ENCODE results near the gene NPPC. TPM values are rescaled to one million over a fixed set of nuclear protein-coding genes. Genes with fewer than 3 reads are reported as not detected.

The NPPC gene
- polyA plus RNA-seq, 1 donor from 2014 or later: 2.7 TPM

GRCh38 chr2:231917280-231918066 lies 8.7 kb downstream of the NPPC start:
- H4K20me1 ChIP-seq (ENCODE audit: insufficient read depth): no peaks in the 10 kb centered on the region
- no peaks in the 10 kb centered on the region for H3K9me2 ChIP-seq (ENCODE audit: insufficient read depth, low read length)
- no peak for TF ChIP-seq MXI1 (conservative IDR thresholded peaks at IDR 0.05; ENCODE audit: poor library complexity, severe bottlenecking)
- no peak for TF ChIP-seq EZH2 (IDR thresholded peaks at IDR 0.05; ENCODE audit: borderline replicate concordance, insufficient read depth, low read length, poor library complexity, severe bottlenecking)
- no peak for TF ChIP-seq EP300 (conservative IDR thresholded peaks at IDR 0.05; ENCODE audit: poor library complexity, severe bottlenecking)
- no peak for TF ChIP-seq SMC3 (conservative IDR thresholded peaks at IDR 0.05; ENCODE audit: poor library complexity)
- TF ChIP-seq REST (IDR thresholded peaks at IDR 0.05; ENCODE audit: borderline replicate concordance): no peak
- no peak for TF ChIP-seq CTCF (IDR thresholded peaks at IDR 0.05; ENCODE audit: poor library complexity, severe bottlenecking)
- TF ChIP-seq RAD21 (conservative IDR thresholded peaks at IDR 0.05): no peak
- no peak for TF ChIP-seq TAF1 (IDR thresholded peaks at IDR 0.05; ENCODE audit: low read depth)
- no peak for TF ChIP-seq POLR2AphosphoS5 (IDR thresholded peaks at IDR 0.05)
- no peaks in the 10 kb centered on the region for H3K9me3 ChIP-seq (ENCODE audit: low read length)
- H3K4me3 ChIP-seq (ENCODE audit: low read length): no peak overlapping the region
- no peak overlapping the region for H2AFZ ChIP-seq (ENCODE audit: low read depth, low read length)
- H3K4me2 ChIP-seq (ENCODE audit: low read length): no peak overlapping the region
- no peaks in the 10 kb centered on the region for H3K36me3 ChIP-seq (ENCODE audit: insufficient read depth, low read length)
- no peaks in the 10 kb centered on the region for H3F3A ChIP-seq (ENCODE audit: insufficient read depth, low read length, poor library complexity, severe bottlenecking)
- no peak overlapping the region for H3K27ac ChIP-seq (ENCODE audit: low read length)
- no peak overlapping the region for H3K9ac ChIP-seq (ENCODE audit: low read length)
- no peaks in the 10 kb centered on the region for H3K79me2 ChIP-seq (replicated peaks; ENCODE audit: insufficient read depth, low read length)
- H3K27me3 ChIP-seq (ENCODE audit: insufficient read depth, low read depth, low read length): no peaks in the 10 kb centered on the region

GRCh38 chr2:231914077-231914690 lies 12.0 kb downstream of the NPPC start:
- Histone ChIP-seq H3K27me3 (ENCODE audit: insufficient read depth, low read depth, low read length) (no peaks in the 10 kb centered on the region), H3K36me3 (ENCODE audit: insufficient read depth, low read length) (no peaks in the 10 kb centered on the region), H2AFZ (ENCODE audit: low read depth, low read length) (no peak overlapping the region), H3K79me2 (replicated peaks; ENCODE audit: insufficient read depth, low read length) (no peaks in the 10 kb centered on the region), H3K9me3 (ENCODE audit: low read length) (no peaks in the 10 kb centered on the region), H3K9ac (ENCODE audit: low read length) (no peak overlapping the region), H3K4me3 (ENCODE audit: low read length) (no peak overlapping the region), H3K27ac (ENCODE audit: low read length) (no peak overlapping the region), H3F3A (ENCODE audit: insufficient read depth, low read length, poor library complexity, severe bottlenecking) (no peaks in the 10 kb centered on the region), H4K20me1 (ENCODE audit: insufficient read depth) (no peaks in the 10 kb centered on the region), H3K9me2 (ENCODE audit: insufficient read depth, low read length) (no peaks in the 10 kb centered on the region), H3K4me2 (ENCODE audit: low read length) (no peak overlapping the region)
- TF ChIP-seq SMC3 (conservative IDR thresholded peaks at IDR 0.05; ENCODE audit: poor library complexity) (no peak), RAD21 (conservative IDR thresholded peaks at IDR 0.05) (no peak), TAF1 (IDR thresholded peaks at IDR 0.05; ENCODE audit: low read depth) (no peak), POLR2AphosphoS5 (IDR thresholded peaks at IDR 0.05) (no peak)
